Cerebellar cortex (tissue), 1 donor: ENCODE data around the gene GALNT12.

Experiments
- DNase-seq: peaks from one replicate; pipeline ENCODE4 v3.0.0-alpha.2; 2015; ENCODE audit warnings: low spot score

Gene GALNT12

DNA sequence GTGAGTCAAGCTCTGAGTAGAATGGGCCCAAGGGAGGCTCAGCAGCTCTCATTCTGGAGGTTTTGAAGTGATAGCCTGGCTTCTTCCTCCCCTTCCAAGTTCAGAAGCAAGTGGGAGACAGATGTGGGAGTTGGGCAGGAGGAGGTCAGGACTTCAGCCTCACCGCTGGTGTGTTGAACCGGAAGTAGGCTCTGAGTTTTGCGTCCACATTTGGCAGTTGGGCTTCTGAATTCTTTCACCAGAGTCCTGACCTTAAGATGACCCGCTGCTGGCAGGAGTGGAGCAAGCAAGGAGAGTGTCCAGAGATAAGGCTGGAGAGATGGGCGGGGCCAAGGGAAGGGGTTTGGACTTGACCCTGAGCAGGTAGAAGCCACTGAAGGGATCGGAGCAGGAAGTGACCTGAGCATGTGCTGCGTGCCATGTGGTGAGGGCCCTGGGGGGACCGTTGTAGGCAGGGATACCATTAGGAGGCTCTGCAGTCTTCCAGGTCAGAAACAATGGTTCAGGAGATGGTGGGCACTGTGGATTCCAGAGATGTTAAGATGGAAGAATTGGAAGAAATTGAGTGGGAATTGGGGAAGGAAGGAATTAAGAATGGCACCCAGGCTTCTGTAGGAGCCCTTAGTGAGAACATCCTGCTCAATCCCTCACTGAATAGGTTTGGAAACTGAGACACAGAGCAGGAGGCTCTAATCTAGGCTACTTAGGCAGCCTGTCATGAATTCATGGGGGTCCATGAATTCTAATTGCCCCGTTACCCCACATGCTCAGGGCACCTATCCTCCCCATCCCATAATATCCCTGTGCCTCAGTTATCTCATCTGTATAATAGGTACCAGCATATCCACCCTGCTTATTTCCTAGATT is 25.9 kb downstream of the GALNT12 start:
- DNase-seq: no peak

DNA sequence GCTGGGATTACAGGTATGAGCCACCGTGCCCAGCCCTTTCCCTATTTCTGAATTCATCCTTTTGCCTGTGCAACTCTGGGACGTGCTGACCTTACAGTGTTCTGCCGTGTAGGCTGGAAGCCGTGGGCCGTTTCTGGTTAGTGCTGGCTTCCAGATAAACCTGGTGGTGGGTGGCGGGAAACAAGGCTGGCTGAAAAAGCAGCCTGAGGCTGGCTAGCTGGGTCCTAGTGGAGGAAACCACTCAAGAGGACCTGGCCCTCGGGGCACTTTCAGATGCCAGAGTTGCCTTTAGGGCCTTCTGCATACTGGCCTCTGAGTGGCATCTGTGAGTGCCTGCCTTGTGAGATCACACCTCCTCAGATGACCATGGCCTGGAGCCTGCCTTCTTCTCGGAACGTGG is 26.9 kb downstream of the GALNT12 start:
- DNase-seq: no peak

DNA sequence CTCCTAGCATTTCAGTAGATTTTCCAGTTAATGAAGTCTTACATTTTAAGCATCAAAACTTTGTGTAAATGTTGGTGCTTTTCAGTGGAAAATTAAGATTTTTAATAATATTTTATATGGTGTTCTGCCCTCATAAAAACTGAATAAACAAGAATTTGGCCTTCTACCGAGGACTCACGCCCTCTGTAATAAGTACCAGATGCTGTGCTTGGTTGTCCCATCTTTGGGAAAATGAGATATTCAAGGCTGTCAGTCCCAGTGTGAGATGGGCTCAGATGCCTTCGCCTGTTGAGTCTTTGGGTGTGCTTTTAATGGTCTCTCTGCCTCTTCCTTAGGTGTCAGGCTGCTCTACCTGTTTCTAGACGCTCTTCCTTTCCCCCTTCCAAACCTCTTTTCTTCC is 28.7 kb downstream of the GALNT12 start:
- no peak for DNase-seq

DNA sequence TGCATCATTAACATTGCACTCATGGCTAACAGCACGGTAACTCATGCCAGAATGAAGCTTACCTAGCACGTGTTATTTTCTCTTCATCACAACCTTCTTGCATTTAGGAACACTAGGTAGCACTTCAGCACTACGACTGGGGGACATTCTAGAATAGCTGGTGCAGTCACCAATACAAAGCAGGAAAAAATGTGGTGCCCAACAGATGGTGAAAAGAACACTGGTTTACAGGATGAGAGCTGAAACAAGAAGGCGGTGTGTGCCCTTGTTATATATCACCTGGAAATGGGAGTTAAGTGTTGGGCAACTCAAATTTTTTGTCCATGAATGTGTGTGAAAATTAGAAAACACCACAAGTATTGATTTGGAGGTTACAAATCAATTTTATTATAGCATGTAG is 30.0 kb downstream of the GALNT12 start:
- DNase-seq: peak; percentile 73

DNA sequence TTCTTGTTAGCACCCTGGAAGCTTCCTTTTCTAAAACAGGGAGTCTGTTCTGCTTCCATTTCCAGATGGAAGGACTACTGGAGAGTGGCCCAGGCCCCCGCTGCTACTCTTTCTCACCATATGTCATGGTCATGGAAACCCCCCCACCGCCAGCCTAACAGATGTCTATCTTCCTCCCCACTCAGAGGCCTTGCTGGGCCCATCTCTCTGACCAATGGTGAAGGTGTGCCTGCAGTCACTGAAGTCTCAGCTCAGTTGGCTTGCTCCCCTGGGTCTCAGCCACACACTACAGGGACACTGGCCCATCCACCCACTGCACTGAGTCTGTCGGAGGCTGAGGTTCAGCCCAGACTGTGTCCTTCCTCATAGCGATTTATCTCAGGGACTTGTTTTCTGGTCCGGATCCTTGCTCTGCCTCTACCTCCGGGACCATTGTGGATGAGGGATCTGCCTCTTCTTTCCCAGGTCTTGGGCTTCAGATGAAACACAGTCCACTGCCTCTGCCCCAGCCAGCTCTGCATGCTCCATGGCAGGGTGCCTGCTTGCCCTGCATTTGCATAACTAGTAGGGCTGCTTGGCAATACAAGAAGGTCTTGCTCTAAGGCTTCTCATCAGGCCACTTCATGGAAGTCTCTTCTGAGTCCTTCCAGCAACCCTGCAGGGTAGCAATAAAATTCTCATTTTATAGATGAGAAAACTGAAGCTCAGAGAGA is 30.8 kb downstream of the GALNT12 start:
- peak; percentile 94 for DNase-seq

DNA sequence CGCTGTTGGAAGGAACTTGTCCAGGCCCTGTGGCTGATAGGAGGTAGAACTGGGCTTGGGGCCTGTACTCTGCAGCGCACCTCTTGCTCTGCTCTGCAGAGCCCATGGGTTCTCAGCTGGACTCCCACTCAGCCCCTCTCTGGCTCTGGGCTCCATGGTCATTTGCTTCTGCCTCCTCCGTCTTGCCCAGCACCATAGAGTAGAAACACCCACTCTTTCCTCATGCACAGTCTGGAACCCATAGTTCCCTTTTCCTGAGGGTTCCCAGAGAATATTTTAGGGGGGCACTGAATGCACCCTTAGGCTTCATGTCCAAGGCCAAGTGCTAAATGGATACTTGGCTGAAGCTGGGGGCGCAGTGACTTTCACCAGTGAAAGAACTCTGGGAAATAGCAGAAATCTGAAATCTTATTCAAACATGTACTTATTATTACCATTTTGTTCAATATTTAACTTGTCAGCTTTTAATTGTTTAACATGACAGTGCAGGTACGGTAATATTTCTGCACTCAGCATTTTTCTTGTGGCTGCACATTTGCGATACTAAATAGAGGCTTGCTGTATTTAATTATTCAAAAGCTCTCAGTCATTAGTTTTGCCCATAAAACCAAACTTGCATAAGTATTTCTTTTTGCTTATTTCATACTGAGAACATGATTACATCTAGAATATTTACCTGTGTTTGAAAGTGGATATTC is 31.5 kb downstream of the GALNT12 start:
- no peak for DNase-seq

DNA sequence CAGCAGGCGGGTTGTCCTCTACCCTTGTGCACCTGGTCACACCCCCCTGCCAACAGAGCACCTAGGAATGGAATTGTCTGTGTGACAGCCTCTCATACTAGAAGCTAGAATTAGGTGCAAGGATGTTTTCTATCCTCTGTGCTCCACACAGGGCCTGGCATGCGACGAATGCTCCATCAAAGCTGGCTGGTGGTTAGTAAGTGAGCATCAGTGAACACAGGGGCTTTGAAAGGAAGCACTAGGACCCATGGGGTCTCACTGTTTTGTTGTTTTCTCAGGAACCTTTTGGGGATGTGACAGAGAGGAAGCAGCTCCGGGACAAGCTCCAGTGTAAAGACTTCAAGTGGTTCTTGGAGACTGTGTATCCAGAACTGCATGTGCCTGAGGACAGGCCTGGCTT is 32.3 kb downstream of the GALNT12 start:
- DNase-seq: no peak

DNA sequence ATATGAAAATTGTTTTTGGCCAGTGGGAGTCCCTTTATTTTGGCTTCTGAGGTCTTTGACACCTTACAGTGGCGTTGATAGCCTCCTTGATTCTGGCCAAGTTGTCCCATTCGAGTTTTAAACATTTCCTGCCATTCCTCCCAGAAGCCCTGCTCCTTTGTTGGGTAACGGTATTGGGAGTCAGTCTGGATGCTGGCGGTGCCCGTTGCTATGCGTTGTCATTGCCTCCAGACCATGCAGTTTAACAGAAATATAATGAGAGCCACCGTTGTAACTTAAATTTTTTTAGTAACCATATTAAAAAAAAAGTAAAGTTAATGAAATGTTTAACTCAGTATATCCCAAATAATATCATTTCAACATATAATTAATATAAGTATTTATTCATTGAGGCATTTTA is 35.0 kb downstream of the GALNT12 start:
- DNase-seq: no peak

DNA sequence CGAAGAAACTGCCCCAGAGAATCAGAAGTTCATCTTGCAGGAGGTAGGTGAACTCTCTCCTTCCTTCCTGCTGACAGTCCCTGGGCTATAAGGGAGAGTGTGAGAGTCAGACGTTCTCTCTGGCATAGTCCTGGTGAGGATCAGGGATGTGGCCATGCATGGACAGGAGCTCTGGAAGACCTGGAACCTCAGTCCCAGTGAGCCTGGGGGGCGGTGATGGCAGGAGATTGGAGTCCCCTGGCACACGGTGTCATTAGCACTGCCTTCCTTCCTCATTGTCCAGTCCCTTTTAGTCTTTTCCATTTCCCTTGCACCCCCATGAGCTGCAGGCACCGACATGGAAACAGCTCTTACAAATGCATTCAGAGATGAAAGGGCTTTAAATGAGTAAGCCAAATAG is 38.6 kb downstream of the GALNT12 start:
- DNase-seq: no peak

DNA sequence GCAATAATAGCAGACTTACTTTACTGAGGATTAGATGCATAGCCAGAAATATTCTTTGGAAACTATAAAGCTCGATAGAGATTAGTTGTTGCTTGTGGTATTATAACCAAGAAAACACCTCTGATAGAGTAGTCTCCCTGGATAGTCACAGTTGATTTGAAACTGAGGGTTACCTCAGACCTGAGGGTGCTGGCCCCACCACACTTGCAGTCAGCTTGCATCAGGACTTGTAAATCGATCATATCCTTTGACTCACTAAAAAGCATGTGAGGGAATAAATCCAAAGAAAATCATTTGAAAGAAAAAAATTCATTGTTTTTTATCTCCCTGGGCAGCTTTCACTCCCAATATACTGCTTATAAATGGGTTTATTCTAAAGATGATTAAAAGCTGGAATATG is 39.4 kb downstream of the GALNT12 start:
- no peak for DNase-seq

DNA sequence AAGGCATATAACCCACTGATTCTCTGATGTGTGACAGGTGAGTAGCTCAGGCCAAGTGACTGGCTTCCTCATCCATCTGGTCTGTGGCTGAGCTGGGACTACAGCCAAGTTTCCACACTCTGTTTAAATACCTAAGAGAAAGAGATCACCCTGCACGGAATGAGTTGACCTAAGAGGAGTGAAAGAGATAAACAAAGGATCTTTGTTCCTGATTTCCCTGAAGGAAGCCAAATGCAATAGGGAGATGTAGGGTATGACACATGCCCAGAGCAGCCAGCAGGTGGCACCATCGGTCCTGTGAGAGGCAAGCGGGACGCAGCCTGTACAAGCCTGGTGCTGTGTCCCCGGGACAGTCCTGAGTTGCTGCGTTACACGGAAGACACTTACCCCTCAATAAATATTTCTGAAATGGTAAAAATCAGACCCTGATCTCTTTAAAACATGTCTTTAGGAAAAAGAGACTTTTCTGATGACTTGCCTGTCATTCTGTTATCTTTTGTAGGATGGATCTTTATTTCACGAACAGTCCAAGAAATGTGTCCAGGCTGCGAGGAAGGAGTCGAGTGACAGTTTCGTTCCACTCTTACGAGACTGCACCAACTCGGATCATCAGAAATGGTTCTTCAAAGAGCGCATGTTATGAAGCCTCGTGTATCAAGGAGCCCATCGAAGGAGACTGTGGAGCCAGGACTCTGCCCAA is 41.1 kb downstream of the GALNT12 start:
- DNase-seq: peak; percentile 94

DNA sequence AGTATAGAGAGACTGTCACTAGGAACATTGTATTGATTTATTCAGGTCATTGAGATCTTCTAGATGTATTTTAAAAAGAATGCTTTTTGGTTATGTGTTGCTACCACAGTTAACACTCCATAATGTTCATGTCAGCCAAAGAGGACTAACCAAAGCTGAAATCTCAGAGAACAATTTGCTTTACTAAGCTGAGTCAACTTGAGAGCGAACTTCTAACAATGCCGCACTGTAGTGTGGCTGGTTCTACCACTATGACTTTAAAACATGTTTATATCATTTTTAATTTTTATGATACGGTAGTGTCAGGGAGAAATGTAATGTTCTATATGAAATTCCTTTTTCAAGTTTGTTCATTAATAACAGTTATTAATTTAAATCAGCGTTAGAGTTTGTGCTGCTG is 42.1 kb downstream of the GALNT12 start:
- no peak for DNase-seq

DNA sequence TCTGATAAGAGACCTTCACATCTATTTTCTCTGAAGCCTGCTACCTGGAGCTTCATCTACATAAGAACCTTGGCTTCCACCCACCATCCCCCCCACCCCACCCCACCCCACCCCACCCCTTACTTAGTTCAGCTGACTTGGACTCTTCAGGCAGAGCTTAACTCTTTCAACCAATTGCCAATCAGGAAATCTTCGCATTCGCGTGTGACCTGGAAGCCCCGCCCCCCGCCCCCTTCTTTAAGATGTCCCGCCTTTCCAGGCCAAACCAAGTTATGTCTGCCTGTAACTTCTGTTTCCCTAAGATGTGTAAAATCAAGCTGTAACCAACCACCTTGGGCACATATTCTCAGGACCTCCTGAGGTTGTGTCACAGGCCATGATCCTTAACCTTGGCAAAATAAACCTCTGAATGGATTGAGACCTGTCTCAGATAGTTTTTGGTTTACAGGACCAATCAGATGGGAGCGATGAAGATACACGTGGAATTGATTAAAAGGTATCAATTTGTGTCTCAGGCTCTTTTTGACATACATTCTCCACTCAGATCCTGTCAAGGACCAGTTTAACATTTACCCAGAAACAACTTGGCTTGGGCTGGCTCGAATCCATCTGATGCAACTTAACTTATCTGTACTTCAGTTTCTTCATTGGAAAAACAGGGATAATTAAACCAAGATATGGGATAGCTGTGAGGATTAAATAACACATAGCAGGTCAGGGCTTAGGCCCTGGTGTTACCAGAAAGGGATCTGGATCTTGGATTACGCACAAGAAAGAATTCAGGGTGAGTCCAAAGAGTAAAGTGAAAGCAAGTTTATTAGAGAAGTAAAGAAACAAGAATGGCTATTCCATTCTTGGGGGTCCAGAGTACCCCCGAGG is 43.6 kb downstream of the GALNT12 start:
- no peak for DNase-seq

DNA sequence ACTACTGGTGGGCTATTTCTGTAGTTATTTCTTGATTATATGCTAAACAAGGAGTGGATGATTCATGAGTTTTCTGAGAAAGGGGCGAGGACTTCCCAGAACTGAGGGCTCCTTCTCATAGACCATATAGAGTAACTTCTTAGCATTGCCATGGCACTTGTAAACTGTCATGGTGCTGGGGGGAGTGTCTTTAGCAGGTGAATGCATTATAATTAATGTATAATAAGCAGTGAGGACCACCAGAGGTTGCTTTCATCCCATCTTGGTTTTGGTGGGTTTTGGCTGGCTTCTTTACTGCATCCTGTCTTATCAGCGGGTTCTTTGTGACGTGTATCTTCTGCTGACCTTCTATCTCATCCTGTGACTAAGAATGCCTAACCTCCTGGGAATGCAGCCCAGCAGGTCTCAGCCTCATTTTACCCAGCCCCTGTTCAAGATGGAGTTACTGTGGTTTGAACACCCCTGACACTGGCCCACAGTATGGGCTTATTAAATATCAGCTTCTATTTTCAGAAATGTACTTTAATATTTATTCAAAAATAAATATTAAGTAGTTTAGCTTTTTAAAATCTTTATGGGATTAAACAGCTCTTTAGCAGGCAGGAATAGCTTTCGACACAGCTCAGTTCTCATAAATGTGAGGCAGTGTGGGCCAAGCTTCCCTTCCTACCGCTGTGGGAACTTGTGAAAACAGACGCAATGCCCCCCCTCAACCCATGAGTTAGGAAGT is 44.4 kb downstream of the GALNT12 start:
- DNase-seq: no peak

DNA sequence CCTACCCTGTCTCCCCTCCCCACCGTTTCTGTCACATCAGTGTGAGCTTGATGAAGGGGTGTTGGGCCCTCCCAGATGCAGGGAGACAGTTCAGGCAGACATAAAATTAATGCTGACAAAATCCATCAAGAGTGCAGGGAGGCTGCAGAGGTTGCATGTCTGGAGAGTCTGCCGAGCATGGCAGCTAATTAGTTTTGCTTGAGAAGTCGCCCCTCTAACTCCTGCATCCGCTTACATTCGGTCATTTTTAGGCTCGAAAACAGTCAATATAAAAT is 44.9 kb downstream of the GALNT12 start:
- DNase-seq: no peak

DNA sequence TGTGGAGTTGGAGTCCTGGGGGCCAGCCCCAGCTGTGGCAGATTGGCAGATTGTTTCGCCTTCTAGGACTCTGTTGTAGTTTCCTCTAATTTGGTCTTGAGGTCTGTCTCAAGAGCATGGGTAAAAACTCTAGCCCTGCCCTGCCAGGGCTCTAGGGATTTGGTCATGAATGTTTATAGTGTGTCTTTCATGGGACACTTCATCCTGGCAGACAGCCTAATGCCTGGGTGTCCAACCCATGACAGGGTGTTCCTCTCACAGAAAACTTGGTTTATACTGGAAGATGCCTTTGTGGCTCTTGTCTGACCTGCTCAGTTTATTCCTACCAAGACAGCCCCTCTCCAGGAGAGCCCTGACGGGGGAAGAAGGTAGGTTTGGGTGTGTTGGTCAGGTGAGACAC is 45.5 kb downstream of the GALNT12 start:
- DNase-seq: no peak

DNA sequence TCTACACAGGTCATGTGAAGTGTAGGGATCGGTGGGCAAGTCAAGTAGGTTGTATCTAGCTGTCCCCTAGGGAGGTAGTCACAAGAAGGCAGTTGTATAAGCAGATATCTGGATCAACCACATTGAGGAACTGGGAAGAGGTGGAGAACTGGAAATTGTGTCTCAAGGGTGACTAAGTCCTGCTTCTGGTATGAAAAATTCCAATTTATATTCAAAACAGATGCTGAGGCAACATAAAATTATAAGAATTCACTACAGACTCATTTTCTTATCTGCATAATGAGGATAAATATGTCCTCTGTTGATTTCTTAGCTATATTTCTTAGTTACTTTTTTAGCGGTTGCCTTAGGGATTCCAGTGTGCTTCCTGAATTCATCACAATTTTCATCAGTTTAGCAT is 46.8 kb downstream of the GALNT12 start:
- no peak for DNase-seq

DNA sequence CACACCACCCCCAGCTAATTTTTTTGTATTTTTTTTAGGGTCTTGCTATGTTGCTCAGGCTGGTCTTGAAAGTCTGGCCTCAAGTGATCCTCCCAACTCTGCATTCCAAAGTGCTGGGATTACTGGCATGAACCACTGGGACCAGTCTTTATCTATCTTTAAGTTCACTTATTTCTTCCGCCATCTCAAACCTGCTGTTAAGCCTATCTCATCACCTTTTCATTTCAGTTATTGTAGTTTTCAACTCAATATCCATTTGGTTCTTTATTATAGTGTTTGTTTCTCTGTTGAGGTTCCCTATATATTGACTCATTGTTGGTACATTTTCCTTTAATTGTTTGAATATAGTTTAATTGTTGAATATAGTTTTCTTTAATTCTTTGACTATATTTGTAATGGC is 48.1 kb downstream of the GALNT12 start:
- DNase-seq: no peak

DNA sequence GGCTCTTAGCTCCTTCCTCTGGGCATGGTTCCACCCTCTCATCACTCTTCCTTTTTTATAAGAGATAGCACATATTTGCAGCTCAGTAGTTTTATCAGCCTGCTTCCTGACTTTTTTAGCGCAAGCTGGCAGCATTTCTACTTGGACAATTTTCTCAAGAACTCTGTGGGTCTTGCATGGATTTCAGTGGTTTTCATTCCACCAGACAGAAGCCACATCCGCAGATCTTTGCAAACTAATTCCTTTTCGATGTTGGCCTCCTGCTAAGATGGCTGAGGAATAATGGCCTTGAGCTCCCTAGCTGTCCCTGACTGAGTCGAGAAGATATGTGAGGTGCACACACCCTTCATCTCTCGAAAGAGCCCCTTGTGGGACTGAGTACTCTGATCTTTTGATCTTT is 49.5 kb downstream of the GALNT12 start:
- no peak for DNase-seq

DNA sequence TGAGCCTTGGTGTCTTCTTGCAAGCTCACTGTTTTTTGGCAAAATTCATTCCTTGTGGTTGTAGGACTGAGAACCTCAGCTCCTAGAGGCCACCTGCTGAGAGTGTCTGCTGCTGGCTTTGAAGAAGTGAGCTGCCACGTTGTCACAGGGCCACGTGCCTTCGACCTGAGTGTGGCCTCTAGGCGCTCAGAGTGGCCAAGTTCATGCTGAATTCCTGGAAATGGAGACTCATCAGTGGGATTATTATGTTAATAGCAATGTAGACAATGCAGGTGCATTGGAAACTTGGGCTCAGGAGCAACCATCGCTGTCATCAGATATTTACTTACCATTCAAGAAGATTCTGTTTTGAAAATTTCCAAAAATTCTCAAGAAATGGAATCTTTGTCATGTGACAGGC is 52.5 kb downstream of the GALNT12 start:
- DNase-seq: no peak

DNA sequence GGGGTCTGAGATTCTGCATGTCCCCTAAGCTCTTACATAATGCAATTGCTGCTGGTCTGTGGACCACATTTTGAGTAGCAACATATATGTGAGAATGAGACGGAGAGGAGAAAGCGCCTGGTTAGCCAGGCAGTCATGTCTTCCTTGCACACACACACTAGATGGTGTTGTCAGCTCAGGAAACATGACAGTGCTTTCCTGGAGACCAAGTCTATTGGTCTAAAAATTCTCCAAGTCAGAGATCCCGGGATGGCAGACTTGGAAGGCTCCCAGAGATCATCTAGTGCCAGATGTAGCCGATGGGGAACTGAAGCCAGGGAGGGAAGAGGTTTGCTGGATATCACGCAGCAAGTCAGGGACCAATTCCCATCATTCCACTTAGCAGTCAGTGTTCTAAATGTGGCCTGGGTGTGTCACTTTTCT is 53.4 kb downstream of the GALNT12 start:
- peak; percentile 50 for DNase-seq
